ENCODE results near the gene CC2D2B.
A peak's percentile ranks its signal among the peaks of the same experiment; 100 is the strongest.
"Not testable (repeated sequence)": the region's sequence is repeated elsewhere in the genome, so short reads cannot be mapped to it uniquely, and the experiment has no call there.

The CC2D2B gene, protein sequence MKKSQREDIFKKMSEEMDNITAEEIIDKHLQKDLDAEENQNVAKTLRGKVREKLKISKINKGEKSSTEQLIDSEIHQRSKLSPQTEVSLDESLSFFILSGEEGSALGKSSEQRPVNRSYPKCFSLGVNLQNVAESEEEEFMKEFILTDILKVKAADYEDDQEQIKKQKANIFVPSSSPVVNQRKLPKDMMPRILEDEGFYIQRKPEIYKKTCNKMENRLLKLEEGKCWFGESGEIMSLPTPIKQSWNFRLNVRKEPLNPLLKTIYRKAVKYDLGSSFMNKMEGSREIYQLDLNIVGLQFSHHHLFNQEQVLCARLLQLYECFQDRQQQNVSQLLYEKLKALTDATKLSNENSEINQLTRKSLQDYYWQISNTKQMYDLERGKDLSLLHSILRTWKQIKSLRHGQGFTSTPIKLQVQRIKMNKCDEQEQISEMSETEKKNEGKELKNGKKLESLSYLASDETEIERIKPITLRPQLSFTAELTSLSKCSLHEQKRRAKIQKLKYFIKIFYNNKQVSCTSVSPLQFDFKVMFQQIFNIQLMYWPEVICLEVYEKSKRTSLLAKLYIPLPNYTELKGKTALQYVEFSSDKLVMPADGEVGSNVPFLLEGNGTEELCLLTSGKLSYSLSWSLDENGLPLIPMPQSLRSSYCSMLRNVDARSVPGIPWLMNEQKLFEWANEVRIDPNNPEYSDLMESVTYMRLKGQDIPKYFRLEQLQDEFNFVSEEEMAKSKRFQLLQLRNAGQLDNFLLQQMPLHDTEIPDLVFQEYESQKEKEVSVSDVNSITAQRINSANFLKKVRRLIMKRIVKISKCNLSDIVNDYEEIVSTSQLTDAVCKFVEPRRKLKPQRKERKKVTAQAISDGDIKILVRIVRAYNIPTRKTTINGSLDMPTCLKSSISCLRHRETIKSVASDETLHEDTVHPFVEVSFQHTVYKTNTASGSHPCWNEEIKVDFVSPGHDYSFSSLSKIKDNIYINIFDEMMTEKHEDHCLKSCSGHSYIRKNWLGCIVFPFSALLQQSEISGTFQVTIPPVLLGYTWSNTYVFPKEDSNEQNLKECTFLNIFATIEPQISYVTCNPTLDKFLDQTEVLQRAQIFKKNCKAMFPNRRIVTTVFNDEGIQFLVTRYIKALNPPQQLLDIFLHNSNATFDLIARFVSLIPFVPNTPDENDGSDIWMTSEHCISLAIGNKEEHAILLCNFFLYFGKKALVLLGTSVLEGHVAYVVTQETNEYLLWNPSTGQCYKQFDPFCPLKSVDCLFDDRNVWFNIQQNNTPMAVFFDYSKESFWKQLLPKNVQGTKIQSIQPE (N-terminal part only)

GRCh38 chr10:95907456-95908253, at the start of gene CC2D2B:
Gene CC2D2B (plus strand): TSS chr10:95907975. CDS start chr10:95911324, 3,349 bp downstream.
- DNase-seq (ENCODE audit: insufficient read length, low spot score), result peak; percentile 88
- FAIRE-seq, result peak; percentile 48

- no peak for DNase-seq (ENCODE audit: insufficient read length, low spot score)
- FAIRE-seq, result no peak
Observed at GRCh38 chr10:95860166-95860940, 47.4 kb upstream of the CC2D2B start.

GRCh38 chr10:95861386-95861785, 46.4 kb upstream of the CC2D2B start:
- FAIRE-seq (no peak), DNase-seq (ENCODE audit: insufficient read length, low spot score) (no peak)

DNA sequence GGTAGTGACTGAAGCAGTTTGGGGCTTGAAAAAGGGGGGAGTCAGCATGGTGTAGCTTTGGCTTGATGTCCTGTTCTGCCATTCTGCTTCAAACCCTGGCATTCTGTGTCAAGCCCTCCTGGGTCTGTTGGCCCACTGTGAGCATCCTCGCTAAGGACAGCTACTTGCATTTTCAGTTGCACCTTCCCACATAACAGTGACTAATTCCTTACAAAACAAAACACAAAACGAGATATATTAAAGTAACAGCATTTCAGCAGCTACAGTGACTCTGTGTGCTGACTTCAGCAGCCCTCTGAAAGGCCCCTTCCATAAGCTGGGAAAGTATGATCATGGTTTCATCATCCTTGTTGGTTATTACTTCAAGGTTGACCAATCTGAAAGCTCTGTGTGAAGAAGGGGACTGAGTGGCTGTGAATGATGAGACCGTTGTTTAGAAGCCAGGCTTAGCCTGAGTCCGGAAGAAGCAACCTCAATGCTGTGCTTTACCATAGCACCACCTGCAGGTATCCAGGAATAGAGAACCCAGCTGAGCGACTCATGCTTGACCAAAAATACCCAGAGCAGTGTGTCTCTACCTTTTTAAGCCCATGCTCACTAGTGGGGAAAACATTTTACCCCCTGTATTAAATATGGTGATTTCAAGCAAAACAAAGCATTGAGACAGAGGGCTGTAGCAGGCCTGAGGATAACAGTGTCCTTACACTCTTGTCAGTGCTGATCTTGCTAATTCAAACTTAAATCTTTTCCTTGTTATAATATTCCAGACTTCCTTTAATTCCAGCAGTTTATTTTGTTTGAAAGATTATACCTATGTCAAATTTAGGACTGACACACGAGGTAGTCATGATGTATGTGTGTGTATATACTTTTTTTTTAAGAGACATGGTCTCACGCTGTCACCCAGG, 42.6 kb upstream of the CC2D2B start:
- FAIRE-seq, result no peak
- peak; percentile 45 for DNase-seq (ENCODE audit: insufficient read length, low spot score)

GRCh38 chr10:95865814-95866466, 41.8 kb upstream of the CC2D2B start:
- DNase-seq (ENCODE audit: insufficient read length, low spot score) (no peak), FAIRE-seq (no peak)

- FAIRE-seq, result no peak
- no peak for DNase-seq (ENCODE audit: insufficient read length, low spot score)
Observed at GRCh38 chr10:95866467-95866842, 41.3 kb upstream of the CC2D2B start.

GRCh38 chr10:95867866-95868265, 39.9 kb upstream of the CC2D2B start:
- DNase-seq (ENCODE audit: insufficient read length, low spot score), result no peak

DNA sequence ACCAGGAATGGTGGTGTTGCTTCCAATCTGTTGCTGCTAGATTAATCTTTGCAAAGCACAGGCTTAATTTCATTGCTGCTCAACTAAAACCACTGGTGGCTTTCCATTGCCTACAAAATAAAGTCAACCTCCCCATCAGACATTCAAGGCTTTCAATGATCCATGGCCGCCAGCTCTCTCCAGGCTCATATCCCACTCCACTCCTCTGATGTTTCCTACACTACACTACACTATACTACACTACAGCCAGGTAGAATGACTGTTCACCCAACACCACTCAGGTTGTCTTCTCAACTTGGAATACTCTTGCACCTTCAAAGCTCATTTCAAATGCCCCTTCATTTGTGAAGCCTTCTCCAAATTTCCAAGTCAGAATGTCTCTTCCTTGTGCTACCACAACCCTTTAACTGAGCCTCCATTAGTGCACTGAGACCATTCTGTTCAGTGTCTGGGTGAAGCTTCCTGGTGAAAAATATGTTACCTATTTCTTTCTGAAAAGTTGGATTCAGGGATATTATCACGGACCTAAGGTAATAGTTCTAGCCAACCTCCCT, 35.5 kb upstream of the CC2D2B start:
- FAIRE-seq (no peak), DNase-seq (ENCODE audit: insufficient read length, low spot score) (no peak)

More at GRCh38 chr10:95867866-95868265, 39.9 kb upstream of the CC2D2B start:
- no peak for FAIRE-seq

DNA sequence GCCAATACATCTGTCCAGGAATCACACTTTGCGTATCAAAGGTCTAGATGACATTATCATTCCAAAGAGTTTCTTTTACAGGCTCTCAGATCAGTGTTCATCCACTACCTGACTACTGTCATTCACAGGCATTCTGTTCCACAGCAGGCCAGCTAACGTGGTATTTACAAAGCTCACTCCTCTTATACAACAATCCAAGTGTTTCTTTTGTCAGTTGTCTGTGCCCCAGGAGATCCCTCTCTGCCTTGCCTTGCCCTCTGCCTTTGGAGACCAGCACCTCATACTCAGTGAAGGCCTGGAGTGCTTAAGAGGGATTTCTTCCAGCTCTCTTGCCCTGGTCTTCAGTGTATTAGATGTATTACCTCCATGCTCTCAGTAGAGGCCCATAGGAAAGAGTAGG, 34.6 kb upstream of the CC2D2B start:
- DNase-seq (ENCODE audit: insufficient read length, low spot score), result no peak
- FAIRE-seq, result no peak

- FAIRE-seq, result no peak
Observed at GRCh38 chr10:95873651-95874050, 34.1 kb upstream of the CC2D2B start.

DNA sequence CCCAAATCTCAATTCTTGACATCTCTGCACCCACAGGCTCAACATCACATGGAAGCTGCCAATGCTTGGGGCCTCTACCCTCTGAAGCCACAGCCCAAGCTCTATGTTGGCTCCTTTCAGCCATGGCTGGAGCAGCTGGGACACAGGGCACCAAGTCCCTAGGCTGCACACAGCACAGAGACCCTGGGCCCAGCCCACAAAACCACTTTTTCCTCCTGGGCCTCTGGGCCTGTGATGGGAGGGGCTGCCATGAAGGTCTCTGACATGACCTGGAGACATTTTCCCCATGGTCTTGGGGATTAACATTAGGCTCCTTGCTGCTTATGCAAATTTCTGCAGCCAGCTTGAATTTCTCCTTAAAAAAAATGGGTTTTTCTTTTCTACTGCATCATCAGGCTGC, 33.0 kb upstream of the CC2D2B start:
- not testable (repeated sequence) for FAIRE-seq; DNase-seq (ENCODE audit: insufficient read length, low spot score)

More at GRCh38 chr10:95873651-95874050, 34.1 kb upstream of the CC2D2B start:
- DNase-seq (ENCODE audit: insufficient read length, low spot score), result no peak

DNA sequence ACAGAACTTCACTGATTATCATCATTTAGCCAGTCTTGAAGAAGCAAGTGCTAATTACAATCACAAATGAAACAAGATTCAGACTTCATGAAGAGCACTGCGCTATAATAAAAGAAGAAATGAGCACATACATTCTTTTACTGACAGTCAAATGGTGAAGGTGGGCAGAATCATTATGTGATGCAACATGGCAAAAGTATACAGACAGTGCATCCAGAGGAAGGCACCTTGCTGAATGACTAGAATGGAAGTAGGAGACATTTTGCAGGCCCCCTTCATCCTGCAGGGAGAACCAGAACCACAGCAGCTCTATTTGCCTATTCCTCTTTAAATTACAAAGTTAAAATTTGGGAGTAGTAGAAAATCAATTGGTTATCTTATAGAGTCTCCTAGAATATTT, 31.0 kb upstream of the CC2D2B start:
- DNase-seq (ENCODE audit: insufficient read length, low spot score) (no peak), FAIRE-seq (no peak)

- FAIRE-seq, result no peak
- DNase-seq (ENCODE audit: insufficient read length, low spot score), result no peak
Observed at GRCh38 chr10:95877881-95878280, 29.9 kb upstream of the CC2D2B start.

- FAIRE-seq (no peak), DNase-seq (ENCODE audit: insufficient read length, low spot score) (no peak)
Observed at GRCh38 chr10:95880704-95881103, 27.1 kb upstream of the CC2D2B start.

GRCh38 chr10:95881316-95881715, 26.5 kb upstream of the CC2D2B start:
- FAIRE-seq, result no peak

GRCh38 chr10:95889830-95890229, 17.9 kb upstream of the CC2D2B start:
- FAIRE-seq, result no peak
- no peak for DNase-seq (ENCODE audit: insufficient read length, low spot score)

More at GRCh38 chr10:95881316-95881715, 26.5 kb upstream of the CC2D2B start:
- no peak for DNase-seq (ENCODE audit: insufficient read length, low spot score)
